ENCODE results near the gene CADPS2. TPM values are rescaled to one million over a fixed set of nuclear protein-coding genes. Genes with fewer than 3 reads are reported as not detected.

Gene CADPS2
- total RNA-seq, 1 donor, result 27.2 TPM

DNA sequence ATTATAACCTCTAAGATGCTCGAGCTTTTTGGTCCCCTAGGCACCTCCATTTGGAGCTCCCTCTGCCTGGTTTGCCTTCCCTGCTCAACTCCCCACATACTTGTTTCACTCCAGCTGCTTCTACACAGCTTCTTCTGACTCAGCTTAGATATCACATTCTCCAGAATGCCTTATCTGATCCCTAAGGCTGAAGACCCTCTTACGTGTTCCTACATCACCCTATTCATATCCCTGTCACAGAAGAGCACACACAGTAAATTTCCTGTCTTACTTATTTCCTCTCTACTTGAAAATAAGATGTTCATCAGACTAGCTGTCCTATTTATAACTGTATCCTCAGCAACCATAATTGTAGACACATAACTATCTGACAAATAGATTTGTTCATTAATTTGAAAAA is 122.2 kb downstream of the CADPS2 start:
- no peak overlapping the region for H3K4me3 ChIP-seq (ENCODE audit: low read depth, low read length)
- DNase-seq (ENCODE audit: low read depth), result no peak
- TF ChIP-seq, protein P1, sequence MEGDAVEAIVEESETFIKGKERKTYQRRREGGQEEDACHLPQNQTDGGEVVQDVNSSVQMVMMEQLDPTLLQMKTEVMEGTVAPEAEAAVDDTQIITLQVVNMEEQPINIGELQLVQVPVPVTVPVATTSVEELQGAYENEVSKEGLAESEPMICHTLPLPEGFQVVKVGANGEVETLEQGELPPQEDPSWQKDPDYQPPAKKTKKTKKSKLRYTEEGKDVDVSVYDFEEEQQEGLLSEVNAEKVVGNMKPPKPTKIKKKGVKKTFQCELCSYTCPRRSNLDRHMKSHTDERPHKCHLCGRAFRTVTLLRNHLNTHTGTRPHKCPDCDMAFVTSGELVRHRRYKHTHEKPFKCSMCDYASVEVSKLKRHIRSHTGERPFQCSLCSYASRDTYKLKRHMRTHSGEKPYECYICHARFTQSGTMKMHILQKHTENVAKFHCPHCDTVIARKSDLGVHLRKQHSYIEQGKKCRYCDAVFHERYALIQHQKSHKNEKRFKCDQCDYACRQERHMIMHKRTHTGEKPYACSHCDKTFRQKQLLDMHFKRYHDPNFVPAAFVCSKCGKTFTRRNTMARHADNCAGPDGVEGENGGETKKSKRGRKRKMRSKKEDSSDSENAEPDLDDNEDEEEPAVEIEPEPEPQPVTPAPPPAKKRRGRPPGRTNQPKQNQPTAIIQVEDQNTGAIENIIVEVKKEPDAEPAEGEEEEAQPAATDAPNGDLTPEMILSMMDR (IDR thresholded peaks at IDR 0.05; ENCODE audit: insufficient read depth, low read depth, low read length), result no peak

- DNase-seq (ENCODE audit: low read depth), result peak; percentile 21
- no peak overlapping the region for H3K4me3 ChIP-seq (ENCODE audit: low read depth, low read length)
- TF ChIP-seq, protein P1 (IDR thresholded peaks at IDR 0.05; ENCODE audit: insufficient read depth, low read depth, low read length), result no peak
These were observed 124.2 kb downstream of the CADPS2 start for GRCh38 chr7:122762071-122762470.

- no peak overlapping the region for H3K4me3 ChIP-seq (ENCODE audit: low read depth, low read length)
- TF ChIP-seq, protein P1 (IDR thresholded peaks at IDR 0.05; ENCODE audit: insufficient read depth, low read depth, low read length), result no peak
- no peak for DNase-seq (ENCODE audit: low read depth)
These were observed 127.8 kb downstream of the CADPS2 start for GRCh38 chr7:122758501-122758900.

- TF ChIP-seq, protein P1 (IDR thresholded peaks at IDR 0.05; ENCODE audit: insufficient read depth, low read depth, low read length), result no peak
- DNase-seq (ENCODE audit: low read depth), result no peak
- no peak overlapping the region for H3K4me3 ChIP-seq (ENCODE audit: low read depth, low read length)
These were observed 129.4 kb downstream of the CADPS2 start for GRCh38 chr7:122756860-122757259.

- DNase-seq (ENCODE audit: low read depth), result no peak
- TF ChIP-seq, protein P1 (IDR thresholded peaks at IDR 0.05; ENCODE audit: insufficient read depth, low read depth, low read length), result no peak
- no peak overlapping the region for H3K4me3 ChIP-seq (ENCODE audit: low read depth, low read length)
These were observed 130.6 kb downstream of the CADPS2 start for GRCh38 chr7:122755696-122756095.

GRCh38 chr7:122752583-122752982 is 133.7 kb downstream of the CADPS2 start:
- TF ChIP-seq, protein P1 (IDR thresholded peaks at IDR 0.05; ENCODE audit: insufficient read depth, low read depth, low read length), result no peak
- no peak for DNase-seq (ENCODE audit: low read depth)
- H3K4me3 ChIP-seq (ENCODE audit: low read depth, low read length), result no peak overlapping the region

DNA sequence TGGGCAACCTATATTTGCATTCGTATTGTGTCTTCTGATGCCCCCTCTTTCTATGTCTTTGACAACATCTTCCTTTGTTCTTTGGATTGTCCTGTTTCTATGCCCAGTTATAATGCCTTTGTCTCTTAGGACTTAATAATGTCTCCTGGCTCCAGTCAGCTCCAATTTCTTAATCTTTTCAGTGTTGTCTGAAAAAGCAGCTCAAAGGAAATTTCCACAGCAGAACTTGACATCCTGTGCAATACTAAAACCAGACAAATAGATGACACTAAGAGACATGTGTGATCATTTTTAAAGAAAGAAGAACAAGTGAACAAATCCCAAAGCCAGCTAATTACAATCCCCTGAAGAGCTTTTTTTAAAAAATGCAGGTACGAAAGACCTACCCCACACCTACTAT is 135.9 kb downstream of the CADPS2 start:
- TF ChIP-seq, protein P1 (IDR thresholded peaks at IDR 0.05; ENCODE audit: insufficient read depth, low read depth, low read length), result no peak
- DNase-seq (ENCODE audit: low read depth), result no peak
- H3K4me3 ChIP-seq (ENCODE audit: low read depth, low read length), result no peak overlapping the region
